ENCODE measurements around the gene CORO1C. TPM values are rescaled to one million over a fixed set of nuclear protein-coding genes. Genes with fewer than 3 reads are reported as not detected.
A peak's percentile ranks its signal among the peaks of the same experiment; 100 is the strongest.

Gene CORO1C
- polyA plus RNA-seq, 6 donors from 2014 or later, result 71.0 to 84.7 (median 73.4) TPM

GRCh38 chr12:108649126-108649525 lies 82.2 kb downstream of the CORO1C start:
- peaks cover 12 to 24% of the 10 kb centered on the region in 2 donors for H3K36me3 Mint-ChIP-seq
- no peak overlapping the region for H3K4me3 Mint-ChIP-seq
- peak overlapping the region in 2 of 6 donors; percentile 52 to 99 for H3K27ac Mint-ChIP-seq
- H3K27me3 Mint-ChIP-seq, result no peaks in the 10 kb centered on the region
- no peak for DNase-seq
- peaks cover 51 to 67% (median 64%) of the 10 kb centered on the region in 3 donors for H3K4me1 Mint-ChIP-seq
- no peak for ATAC-seq (ENCODE audit: low read depth in 2 of 2)
- no peaks in the 10 kb centered on the region for H3K9me3 Mint-ChIP-seq

DNA sequence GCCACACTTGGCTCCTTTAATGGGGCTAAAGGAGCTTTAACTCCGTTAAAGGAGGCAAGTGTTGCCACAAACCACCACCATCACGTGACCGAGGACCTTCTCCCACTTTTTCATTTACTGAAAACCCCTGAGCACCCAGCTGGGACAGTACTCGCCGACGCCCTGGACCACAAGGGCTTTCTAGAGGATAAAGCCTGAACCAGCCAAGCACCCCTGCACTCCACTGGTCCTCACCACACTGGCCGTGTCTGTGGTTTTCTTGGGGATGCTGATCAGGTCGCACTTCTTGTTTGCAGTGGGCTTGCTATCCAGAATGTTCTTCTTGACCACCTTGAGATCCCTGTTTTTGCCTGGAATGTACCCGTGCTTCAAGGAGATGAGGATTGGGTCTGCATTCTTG lies 82.9 kb downstream of the CORO1C start:
- H3K36me3 Mint-ChIP-seq, result peaks cover 17 to 24% of the 10 kb centered on the region in 2 donors
- no peaks in the 10 kb centered on the region for H3K27me3 Mint-ChIP-seq
- H3K9me3 Mint-ChIP-seq, result no peaks in the 10 kb centered on the region
- peak overlapping the region in 5 of 6 donors; percentile 19 to 99 (median 91) for H3K27ac Mint-ChIP-seq
- H3K4me3 Mint-ChIP-seq, result peak overlapping the region in 1 of 8 donors; percentile 1
- no peak for DNase-seq
- peaks cover 48 to 65% (median 63%) of the 10 kb centered on the region in 3 donors for H3K4me1 Mint-ChIP-seq
- no peak for ATAC-seq (ENCODE audit: low read depth in 2 of 2)

DNA sequence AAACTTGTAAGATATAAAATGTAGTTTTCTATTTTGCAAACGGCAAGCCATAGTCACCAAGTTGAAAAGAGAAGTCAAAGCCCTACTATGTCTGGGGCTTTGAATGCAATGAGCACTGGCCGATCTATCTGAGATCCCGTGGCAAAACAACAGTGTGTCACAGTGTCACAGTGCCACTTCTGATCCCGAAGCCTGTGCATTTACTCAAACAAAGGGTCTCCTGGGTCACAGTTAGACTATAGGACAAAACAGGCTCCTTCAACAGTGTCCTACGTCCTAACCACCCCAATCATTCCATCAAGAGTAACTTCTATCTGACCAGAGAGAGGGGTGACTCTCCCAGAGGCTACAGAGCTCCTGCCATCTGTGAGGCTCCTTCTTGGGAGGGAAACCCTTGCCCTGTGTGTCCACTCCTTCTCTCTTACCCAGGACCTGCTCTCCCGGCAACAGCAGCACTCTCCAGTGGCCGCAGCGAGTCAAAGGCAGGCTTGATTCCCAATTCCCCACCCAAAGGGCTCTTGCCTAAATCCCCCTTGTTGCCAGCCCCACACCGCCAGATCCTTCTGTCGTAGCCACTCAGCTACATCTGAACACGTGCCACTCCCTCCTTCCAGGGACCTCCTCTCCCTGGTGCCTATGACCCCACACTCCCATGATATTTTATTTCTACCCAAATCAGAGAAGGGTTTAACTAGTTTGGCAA lies 83.6 kb downstream of the CORO1C start:
- ATAC-seq (ENCODE audit: low read depth in 2 of 2) (no peak), DNase-seq (no peak)
- Mint-ChIP-seq H3K36me3 (peaks cover 17 to 24% of the 10 kb centered on the region in 2 donors), H3K27ac (peak overlapping the region; percentile 82 to 99 (median 92)), H3K9me3 (no peaks in the 10 kb centered on the region), H3K4me1 (peaks cover 42 to 59% (median 56%) of the 10 kb centered on the region in 3 donors), H3K27me3 (no peaks in the 10 kb centered on the region), H3K4me3 (peak overlapping the region in 1 of 8 donors; percentile 21)

- ATAC-seq (ENCODE audit: low read depth in 2 of 2) (no peak), DNase-seq (no peak)
- Mint-ChIP-seq H3K27ac (peak overlapping the region; percentile 81 to 99 (median 88)), H3K27me3 (no peaks in the 10 kb centered on the region), H3K4me1 (peaks cover 44 to 62% (median 58%) of the 10 kb centered on the region in 3 donors), H3K9me3 (no peaks in the 10 kb centered on the region), H3K36me3 (peaks cover 17 to 24% of the 10 kb centered on the region in 2 donors), H3K4me3 (peak overlapping the region in 3 of 8 donors; percentile 21 to 30 (median 28))
Observed at GRCh38 chr12:108646600-108647579, 84.4 kb downstream of the CORO1C start.

DNA sequence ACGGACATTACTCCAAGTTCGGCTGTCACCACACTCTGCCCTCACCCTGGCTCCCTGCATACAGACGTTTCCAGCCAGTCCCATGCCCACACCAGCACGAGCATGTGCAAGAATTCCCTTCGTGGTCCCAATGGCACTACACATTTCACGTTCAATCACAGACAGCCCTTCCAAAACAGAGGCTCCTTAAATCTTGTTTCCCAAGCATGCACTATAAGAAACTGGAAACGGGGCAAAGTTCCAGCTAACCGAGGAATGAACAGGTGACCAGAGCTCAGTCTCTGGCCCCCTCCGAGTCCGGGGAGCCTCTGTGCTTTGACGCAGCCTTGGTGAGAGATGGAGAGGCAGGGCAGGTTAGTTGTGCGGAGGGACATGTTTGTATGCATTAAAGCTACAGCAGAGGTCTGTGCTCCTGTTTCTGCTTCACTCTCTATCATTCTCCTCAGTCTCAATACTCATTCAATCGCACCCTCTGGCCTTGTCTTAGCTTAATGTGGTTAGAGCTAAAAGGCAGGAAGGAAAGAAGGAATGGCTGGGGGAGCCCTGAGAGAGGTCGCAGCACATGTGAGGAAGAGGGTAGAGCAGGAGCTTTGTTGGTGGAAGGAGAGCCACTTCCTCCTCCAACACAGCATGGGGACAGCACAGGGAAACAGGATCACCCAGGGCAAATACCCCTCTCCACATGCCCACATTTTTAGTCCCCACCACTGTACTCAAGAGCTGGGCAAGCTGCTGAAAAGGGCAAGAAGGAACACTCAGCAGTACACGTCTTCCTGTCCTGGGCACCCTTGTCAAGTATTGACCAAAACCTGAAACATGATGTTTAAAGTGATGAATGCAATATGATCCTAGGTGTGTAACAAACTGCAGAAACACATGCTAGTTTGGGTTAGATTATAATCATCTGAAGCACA lies 85.4 kb downstream of the CORO1C start:
- H3K36me3 Mint-ChIP-seq, result peaks cover 17 to 24% of the 10 kb centered on the region in 2 donors
- DNase-seq (no peak), ATAC-seq (ENCODE audit: low read depth in 2 of 2) (no peak)
- no peaks in the 10 kb centered on the region for H3K9me3 Mint-ChIP-seq
- H3K4me3 Mint-ChIP-seq, result peak overlapping the region in 4 of 8 donors; percentile 9 to 28 (median 16)
- peaks cover 53 to 69% (median 68%) of the 10 kb centered on the region in 3 donors for H3K4me1 Mint-ChIP-seq
- no peaks in the 10 kb centered on the region for H3K27me3 Mint-ChIP-seq
- peak overlapping the region; percentile 43 to 99 (median 82) for H3K27ac Mint-ChIP-seq

- H3K9me3 Mint-ChIP-seq, result peaks cover 0 to 2% (median 0%) of the 10 kb centered on the region in 7 donors
- H3K36me3 Mint-ChIP-seq, result peaks cover 17 to 24% of the 10 kb centered on the region in 2 donors
- H3K4me3 Mint-ChIP-seq, result no peak overlapping the region
- peak overlapping the region in 5 of 6 donors; percentile 19 to 99 (median 92) for H3K27ac Mint-ChIP-seq
- H3K27me3 Mint-ChIP-seq, result no peaks in the 10 kb centered on the region
- DNase-seq, result no peak
- H3K4me1 Mint-ChIP-seq, result peaks cover 62 to 80% (median 79%) of the 10 kb centered on the region in 3 donors
- ATAC-seq (ENCODE audit: low read depth in 2 of 2), result no peak
Observed at GRCh38 chr12:108644811-108645120, 86.6 kb downstream of the CORO1C start.

GRCh38 chr12:108643941-108644810 lies 87.1 kb downstream of the CORO1C start:
- Mint-ChIP-seq H3K27ac (peak overlapping the region in 5 of 6 donors; percentile 42 to 99 (median 92)), H3K9me3 (peaks cover 0 to 2% (median 0%) of the 10 kb centered on the region in 7 donors), H3K4me3 (peak overlapping the region in 2 of 8 donors; percentile 62 to 73), H3K36me3 (peaks cover 14 to 23% of the 10 kb centered on the region in 2 donors), H3K4me1 (peaks cover 63 to 86% (median 79%) of the 10 kb centered on the region in 3 donors), H3K27me3 (no peaks in the 10 kb centered on the region)
- DNase-seq, result no peak
- no peak for ATAC-seq (ENCODE audit: low read depth in 2 of 2)

GRCh38 chr12:108642899-108643654 lies 88.2 kb downstream of the CORO1C start:
- H3K4me3 Mint-ChIP-seq, result peak overlapping the region in 5 of 8 donors; percentile 64 to 88 (median 67)
- no peaks in the 10 kb centered on the region for H3K27me3 Mint-ChIP-seq
- H3K4me1 Mint-ChIP-seq, result peaks cover 66 to 90% (median 81%) of the 10 kb centered on the region in 3 donors
- DNase-seq (no peak), ATAC-seq (ENCODE audit: low read depth in 2 of 2) (no peak)
- peaks cover 0 to 2% (median 0%) of the 10 kb centered on the region in 7 donors for H3K9me3 Mint-ChIP-seq
- H3K27ac Mint-ChIP-seq, result peak overlapping the region; percentile 96 to 99 (median 96)
- peaks cover 5 to 20% of the 10 kb centered on the region in 2 donors for H3K36me3 Mint-ChIP-seq

- Mint-ChIP-seq H3K4me3 (peak overlapping the region in 7 of 8 donors; percentile 58 to 89 (median 67)), H3K9me3 (peaks cover 0 to 2% (median 0%) of the 10 kb centered on the region in 7 donors), H3K4me1 (peaks cover 66 to 90% (median 82%) of the 10 kb centered on the region in 3 donors), H3K27me3 (no peaks in the 10 kb centered on the region), H3K27ac (peak overlapping the region; percentile 96 to 99 (median 96)), H3K36me3 (peaks cover 5 to 20% of the 10 kb centered on the region in 2 donors)
- DNase-seq (peak; percentile 68), ATAC-seq (ENCODE audit: low read depth in 2 of 2) (peak; percentile 74 to 76)
Observed at GRCh38 chr12:108642269-108642870, 88.9 kb downstream of the CORO1C start.

GRCh38 chr12:108641446-108642268 lies 89.7 kb downstream of the CORO1C start:
- Mint-ChIP-seq H3K9me3 (peaks cover 0 to 2% (median 0%) of the 10 kb centered on the region in 7 donors), H3K4me1 (peaks cover 62 to 91% (median 83%) of the 10 kb centered on the region in 3 donors), H3K27me3 (no peaks in the 10 kb centered on the region), H3K4me3 (peak overlapping the region; percentile 30 to 89 (median 74)), H3K27ac (peak overlapping the region; percentile 96 to 99 (median 96)), H3K36me3 (peaks cover 5 to 20% of the 10 kb centered on the region in 2 donors)
- DNase-seq, result peak; percentile 43
- peak; percentile 36 to 42 for ATAC-seq (ENCODE audit: low read depth in 2 of 2)

Data from naive B cell (primary cell).